Activated CD8-positive, alpha-beta memory T cell treated with anti-CD3 and anti-CD28 coated beads for 24 hours (primary cell): ENCODE results near the gene ARL14.
"Not testable (repeated sequence)": the region's sequence is repeated elsewhere in the genome, so short reads cannot be mapped to it uniquely, and the experiment has no call there.

Experiments
- DNase-seq: peaks from one replicate; pipeline ENCODE4 v3.0.0-alpha.2; 2020

ARL14 gene

DNA sequence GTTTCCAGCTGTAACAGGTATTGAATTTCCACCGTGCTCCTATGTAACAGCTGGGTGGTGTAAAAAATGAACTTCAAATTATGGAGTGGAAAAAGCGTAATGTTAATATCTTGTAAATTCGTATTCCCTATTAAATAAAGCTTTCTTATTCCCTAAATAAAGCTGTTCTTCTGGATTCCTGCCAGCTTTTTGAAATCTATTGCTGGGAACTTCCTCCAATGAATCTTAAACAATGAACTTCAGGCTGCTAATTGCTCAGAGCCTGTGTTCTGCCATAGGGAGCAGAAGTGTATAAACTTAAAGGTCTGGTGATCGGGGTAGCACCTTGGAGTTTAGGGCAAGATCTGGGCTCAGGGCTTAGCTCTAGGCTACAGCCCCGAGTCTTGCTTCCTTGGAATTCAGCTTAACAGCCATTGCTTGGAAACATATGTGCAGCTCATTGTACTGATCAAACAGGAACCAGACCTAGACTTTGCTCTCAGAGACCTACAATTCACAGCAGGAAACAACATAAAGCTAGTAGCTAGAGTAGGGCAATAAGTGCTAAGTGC, 1.4 kb downstream of the ARL14 start:
- no peak for DNase-seq

DNA sequence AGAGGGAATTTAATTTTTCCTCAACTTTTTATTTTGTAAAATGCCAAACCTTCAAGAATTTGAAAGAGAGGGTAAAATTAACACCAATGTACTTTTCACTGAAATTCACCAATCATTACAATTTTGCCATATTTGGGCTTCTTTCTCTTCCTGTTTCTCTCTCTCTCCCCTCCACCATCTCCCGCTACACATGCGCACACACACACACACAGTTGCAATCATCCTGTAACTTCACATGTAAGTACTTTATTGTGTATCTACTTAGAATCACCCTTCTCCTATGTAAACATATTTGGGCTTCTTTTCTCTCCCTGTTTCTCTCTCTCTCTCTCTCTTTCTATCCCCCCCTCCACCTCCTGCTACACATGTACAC, 7.4 kb downstream of the ARL14 start:
- no peak for DNase-seq

DNA sequence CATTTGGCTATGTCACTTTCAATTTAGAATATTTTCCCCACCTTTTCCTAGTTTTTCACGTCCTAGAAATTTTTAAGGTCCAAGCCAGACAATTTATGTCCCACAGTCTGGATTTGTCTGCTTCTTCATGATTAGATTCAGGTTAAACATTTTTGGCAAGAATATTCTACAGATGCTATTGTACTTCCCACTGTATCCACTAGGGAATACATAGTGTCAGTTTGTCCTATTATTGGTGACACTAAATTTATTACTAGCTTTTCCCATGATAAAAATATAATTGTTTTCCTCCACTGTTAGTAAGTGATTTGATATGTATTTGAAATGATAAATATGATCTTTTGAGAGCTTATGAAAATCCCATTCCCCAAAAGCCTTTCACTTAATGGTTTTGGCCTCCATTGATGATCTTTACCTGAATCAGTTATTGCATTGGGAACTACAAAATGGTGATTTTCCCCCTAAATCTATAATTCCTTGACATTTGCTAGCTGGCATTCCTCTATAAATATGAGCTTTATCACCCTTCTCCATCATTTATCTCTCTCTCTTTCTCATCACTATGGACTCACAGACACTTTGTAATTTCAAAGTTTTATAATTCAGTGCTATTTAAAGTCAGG, 8.3 kb downstream of the ARL14 start:
- no peak for DNase-seq

DNA sequence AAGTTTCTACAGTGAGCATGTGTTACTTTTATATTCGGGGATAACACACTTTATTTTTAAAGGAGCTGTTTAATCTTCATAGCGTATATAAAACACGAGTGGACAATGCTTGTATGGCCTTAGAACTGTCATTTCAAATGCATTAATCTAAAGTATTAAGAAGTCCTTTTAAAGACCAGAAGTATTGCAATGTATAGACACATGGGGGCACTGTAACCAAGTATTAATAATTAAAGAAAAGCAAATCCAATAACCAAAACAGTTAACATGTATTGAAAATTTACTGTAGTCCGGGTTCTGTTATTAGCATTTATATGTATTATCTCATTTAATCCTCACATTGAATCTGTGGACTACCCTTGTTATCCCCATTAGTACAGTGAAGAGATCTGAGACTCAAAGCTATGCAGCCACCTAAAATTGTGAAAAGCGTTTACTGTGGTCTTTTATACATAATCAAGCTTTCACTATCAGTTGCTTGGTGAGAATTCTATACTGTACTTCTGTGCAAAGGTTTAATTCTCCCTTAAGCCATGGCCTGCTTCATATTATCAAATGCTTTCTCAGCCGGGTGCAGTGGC, 10.1 kb downstream of the ARL14 start:
- no peak for DNase-seq

DNA sequence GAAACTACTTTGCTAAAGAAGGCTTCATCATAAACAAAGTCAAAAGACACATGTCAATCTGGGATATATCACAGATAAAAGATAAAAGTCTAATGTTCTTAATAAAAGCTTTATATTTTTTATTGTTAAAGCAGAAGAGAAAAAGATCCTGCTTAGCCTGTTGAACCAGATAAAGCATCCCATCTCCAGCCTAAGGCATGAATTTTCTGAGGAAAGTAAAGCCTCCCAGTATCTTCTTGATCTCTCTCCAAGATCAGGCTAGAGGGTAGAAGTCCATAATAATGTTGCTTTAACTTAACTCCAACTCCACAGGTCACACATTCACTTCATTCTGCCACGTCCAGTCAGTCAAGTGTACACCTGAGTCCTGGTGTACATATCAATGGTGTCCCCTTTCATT, 14.2 kb downstream of the ARL14 start:
- no peak for DNase-seq

DNA sequence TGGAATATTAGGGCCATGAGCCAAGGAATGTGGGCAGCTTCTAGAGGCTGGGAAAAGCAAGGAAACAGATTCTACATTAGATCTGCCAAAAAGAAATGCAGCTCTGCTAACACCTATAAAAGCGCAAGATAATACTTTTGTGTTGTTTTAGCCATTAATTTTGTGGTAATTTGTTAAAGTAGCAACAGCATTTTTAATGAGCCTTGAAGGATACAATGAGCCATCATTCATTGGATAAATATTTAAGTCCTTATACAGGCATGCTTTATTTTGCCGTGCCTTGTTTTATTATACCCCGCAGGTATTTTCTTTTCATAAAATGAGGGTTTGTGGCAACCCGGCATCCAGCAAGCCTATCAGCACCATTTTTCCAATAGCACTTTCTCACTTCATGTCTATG, 15.0 kb downstream of the ARL14 start:
- DNase-seq: no peak

DNA sequence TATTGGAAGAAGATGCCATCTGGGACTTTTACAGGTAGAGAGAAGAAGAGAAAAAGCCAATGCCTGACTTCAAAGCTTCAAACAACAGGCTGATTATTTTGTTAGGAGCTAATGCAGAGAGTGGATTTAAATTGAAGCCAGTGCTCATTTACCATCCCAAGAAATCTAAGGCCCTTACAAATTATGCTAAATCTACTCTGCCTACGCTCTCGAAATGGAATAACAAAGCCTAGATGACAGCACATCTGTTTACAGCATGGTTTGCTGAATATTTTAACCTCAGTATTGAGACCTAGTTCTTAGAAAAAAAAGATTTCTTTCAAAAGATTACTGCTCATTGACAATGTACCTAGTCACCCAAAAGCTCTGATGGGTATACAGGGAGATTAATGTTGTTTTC, 16.2 kb downstream of the ARL14 start:
- no peak for DNase-seq

DNA sequence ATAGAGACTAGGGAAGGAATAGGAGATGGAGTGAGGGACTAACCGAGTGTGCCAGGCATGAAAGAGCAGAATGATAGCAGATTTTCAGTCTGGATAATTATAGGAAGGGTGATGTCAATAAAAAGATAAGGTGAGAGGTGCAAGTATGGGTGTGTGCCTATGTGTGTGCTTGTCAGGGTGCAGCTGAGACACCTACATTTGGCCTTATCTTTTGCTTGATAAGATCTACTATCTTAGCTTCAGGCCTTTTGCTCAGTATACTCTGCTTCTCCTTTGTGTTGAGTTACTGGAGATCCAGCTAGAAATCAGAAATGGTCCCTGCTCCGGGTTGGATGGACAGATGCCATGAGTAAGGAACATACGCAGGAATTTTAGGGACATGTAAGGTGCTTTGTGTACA, 17.4 kb downstream of the ARL14 start:
- no peak for DNase-seq

DNA sequence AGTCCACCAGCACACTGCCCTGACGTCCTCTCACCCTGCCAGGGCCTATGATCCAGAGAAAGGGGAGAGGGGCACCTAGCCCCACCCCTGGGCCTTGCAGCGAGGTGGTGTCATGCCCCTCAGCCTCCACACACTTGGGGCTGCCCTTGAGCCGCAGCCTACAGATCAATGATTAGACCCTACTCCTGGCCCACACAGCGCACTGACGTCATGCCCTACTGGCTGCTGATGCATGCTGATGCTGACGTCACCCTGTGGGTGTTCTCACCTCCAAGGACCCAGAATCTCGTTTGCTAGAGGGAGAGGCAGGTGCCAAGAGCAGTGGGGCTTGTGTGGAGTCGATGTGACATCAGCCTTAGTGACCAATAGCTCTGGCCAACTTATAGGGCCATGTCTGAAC, 18.0 kb downstream of the ARL14 start:
- no peak for DNase-seq

DNA sequence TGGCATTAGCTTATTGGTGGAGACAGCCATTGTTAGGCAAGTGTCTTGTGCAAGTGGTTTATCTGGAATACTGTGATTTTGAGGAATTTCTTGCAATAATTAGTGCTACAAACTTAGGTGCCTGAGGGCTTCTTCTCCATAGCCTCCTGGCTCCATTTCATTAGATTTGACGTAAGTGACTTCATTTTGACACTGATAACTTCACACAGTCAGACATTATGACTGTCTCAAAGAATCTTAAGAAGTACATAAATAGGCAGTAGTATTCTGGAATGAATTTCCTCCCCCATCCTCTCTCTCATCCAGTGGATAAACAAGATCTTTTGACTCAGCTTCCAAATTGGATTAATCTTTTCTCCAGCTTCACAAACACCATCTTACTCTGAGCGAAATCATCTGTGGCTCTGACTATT, 19.0 kb downstream of the ARL14 start:
- DNase-seq: no peak

DNA sequence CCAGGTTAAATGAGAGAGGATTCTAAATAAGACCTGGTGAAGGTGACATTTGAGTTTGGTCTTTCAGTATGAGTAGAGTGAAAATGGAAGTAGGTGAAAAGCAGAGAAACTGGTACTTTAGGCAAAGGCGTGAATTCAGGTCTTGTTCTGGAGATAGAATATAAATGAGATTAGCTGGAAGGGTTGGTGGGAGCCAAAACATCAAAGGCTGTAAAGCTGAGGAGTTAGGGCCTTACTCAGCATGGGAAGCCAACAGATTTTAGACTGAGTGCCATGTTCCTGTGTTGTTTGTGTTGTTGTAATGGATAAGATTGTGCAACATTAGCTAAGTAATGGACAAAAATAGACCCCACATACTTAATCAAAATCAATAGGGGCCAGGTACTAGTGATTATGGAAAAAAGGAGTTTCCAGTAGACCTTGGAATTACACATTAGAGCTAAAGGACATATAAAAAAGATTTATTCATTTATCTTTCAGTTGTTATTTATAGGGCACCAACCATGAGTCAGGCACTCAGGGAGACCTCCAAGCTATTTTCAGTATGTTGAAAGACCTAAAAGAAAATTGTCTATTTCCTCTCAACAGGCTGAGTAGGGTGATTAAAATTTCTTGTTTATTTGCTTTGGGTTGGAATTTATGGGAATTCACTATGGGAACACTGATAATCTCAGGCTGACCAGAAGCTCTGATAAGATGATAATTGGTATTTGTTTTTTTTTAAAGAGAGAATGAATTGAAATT, 20.8 kb downstream of the ARL14 start:
- no peak for DNase-seq

DNA sequence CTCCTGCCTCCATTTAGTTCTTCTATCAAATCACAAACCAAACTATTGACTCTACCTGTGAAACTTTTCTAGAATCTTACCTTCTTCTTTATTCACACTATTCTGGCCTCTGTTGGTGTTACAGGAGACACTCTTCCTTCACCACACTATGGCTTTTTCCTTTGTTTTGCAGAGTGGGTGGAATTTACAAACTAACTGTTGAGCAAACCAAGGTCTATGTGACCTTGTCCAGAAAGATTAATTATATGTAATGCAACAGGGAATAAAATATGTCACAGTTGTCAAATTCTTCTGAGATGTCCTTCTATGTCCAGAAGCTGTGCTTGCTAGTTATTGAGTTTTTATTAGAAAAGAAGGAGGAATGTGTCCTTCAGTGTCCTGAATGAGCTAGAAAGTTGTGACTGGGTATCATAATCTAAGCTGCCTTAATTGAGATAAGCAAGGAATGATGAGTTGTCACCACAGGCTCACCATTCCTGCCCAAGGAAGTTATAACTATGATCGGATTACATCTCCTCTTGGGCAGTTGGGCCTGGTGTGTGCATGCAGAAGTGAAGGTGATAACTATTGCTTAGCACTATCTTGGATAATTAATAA, 21.7 kb downstream of the ARL14 start:
- DNase-seq: no peak

DNA sequence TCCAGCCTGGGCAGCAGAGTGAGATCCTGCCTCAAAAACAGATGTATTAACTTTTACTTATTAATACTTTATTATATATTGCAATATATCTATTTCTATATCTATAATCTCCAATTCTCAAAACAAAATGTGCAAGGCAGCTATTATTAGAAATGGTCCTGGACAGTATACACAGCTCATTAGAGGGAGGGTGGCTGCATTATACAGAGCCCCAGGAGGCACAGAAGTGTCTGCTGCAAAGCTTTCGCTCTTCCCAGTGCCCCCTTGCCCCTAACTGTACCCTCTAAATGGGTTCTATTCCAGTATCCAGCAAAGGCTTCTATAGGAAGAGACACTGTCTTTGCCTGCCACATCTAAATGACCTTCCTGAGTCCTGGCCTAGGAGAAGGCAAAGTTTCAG, 24.5 kb downstream of the ARL14 start:
- DNase-seq: no peak

DNA sequence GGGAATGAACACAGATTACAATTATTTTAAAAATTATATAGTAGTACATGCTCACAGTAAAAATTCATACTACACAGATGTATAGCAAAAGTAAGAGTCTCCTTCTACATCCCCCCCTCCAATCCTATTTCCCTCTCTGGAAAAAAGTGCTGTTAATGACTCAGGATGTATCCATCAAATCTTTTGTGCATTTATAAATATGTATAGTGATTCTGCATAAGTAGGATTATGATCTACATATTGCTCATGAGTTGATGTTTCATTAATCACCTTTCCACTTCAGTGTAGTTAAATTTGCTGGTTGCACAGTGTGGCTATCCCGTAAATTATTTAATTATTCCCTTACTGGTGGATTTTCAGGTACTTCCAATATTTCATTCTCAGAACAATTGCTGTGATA, 25.3 kb downstream of the ARL14 start:
- DNase-seq: no peak

DNA sequence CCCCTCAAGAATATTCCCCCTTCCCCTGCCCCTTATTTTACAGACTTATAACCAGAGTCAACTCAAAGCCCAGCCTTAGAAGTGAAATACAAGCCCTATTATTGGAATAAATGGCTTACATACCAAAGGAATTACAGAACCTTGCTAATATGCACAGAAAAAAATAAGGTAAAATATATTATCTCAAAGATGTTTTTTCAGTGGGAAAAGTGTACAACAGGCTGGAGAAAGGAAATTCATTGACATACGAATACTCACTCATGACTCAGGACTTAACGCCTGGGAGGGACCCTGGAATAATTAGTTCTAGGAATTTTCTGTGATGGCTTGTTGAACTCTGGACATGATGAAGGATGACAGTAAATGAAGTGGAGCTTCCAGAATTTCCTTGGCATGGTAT, 27.0 kb downstream of the ARL14 start:
- DNase-seq: no peak

DNA sequence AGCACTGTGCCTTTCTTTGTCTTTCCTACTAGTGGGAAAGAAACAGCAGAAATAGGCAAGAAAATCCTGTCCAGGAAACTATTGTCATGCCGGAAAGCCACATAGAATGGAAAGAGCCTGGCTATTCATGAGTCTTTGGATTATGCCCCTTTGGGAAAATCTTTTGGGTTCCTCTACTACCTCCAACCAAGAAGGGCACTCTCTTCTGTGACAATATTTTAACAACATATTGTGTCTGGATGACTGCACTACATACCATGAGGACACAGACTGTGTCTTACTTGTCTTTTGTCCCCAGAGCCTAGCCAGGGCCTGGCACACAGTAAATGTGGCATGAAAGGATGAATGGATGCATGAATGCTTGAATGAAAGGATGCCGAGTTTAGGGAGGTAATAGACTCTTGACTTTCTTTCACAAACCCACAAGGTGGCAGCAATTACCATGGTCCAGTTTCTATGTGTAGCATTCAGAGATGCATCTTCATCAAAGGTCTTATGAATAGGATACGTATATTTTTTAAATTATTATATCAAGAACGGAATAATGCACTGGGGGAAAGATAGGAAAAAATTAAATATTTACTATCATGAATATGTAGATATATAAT, 30.3 kb downstream of the ARL14 start:
- no peak for DNase-seq

DNA sequence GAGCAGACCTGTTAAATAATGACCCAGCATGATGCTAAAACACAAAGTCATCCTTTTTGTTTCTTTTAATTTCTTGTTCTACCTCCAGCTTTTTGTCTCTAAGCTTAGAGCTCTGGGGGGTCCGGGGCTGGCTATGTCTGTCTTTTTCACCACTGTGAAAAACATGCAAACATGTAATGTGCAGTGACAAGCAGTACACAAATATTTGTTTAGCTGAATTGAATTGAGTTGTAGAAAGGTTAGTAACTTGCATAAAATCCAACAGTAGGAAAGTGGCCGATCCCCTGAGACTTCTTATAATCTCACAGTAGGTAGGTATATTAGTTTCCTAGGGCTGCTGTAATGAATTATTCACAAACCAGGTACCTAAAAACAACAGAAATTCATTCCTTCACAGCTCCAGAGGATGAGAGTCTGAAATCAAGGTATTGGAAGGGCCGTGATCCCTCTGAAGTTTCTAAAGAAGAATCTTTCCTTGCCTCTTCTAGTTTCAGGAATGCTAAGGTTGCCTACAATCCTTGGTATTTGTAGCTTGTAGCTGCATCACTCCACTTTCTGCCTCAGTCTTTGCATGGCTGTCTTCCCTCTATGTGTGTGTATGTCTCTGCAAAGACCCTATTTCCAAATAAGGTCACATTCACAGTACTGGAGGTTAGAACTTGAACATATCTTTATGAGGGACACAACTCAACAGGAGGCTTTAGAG, 32.7 kb downstream of the ARL14 start:
- DNase-seq: no peak

DNA sequence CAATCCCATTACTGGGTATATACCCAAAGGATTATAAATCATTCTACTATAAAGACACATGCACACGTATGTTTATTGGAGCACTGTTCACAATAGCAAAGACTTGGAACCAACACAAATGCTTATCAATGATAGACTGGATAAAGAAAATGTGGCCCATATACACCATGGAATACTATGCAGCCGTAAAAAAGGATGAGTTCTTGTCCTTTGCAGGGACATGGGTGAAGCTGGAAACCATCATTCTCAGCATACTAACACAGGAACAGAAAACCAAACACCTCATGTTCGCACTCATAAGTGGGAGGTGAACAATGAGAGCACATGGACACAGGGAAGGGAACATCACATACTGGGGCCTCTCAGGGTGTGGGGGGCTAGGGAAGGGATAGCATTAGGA, 36.2 kb downstream of the ARL14 start:
- not testable (repeated sequence) for DNase-seq

DNA sequence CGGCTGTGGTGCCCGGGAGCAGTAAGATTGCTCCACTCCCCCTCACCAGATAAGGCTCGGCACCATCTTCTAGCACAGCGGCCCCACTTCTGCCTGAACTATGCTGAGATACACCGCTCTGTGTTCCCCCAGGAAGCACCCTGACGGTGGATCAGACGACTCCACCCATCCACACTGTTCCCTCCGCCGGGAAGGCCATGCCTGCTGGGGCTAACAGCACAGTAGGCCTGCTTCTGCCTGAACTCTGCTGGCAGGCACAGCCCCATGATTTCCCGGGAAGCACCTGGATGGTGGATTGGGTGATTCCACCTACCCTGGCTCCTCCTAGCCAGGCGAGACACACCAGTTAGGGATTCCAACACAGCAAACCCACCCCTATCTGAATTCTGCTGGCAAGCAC, 42.8 kb downstream of the ARL14 start:
- no peak for DNase-seq

DNA sequence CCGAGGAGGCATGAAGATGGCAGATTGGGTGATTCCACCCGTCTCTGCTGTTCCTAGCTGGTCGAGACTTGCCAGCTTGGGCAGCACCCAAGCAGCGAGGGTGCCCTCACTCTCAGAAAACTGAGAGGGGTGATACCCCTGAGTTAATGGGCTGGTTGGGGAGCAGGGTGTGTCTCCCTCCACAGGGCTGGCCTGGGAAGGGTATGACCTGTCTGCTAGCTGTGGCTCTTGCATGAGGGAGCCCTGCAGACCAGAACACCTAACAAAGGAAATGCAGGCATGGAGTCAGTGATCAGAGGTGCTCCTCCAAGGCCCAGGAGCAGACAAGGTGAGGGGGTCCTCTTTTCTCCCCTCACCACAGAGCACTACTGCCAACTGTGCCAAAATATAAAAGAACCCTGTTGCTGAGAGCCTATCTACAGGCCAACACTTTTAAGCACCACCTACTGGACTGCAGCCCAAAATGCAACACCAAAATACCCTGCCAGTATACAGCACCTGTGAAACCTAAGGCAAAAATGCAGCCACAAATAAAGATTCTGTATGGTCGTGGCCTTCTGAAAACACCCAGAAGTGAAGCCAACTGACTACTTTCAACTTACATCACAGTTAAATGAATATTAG, 43.3 kb downstream of the ARL14 start:
- DNase-seq: no peak

DNA sequence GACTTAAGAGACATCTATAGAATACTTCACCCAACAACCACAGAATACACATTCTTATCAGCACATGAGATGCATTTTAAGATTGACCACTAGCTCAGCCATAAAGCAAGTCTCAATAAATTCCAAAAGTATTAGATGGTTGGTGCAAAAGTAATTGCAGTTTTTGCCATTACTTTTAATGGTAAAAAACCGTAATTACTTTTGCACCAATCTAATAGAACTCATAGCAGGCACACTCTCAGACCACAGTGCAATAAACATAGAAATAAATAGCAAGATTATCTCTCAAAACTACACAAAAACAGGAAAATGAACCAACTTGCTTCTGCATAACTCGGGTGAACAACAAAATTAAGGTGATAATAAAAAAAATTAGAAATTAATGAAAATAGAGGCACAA, 45.4 kb downstream of the ARL14 start:
- no peak for DNase-seq

DNA sequence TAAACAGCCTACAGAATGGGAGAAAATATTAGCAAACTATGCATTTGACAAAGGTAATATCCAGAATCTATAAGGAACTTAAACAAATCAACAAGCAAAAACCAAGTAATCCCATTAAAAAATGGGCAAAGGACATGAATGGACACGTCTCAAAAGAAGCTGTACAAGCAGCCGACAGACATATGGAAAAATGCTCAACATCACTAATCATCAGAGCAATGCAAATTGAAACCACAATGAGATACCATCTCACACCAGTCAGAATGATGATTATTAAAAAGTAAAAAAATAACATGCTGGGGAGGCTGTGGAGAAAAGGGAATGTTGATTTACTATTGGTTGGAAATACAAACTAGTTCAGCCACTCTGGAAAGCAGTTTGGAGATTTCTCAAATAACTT, 48.4 kb downstream of the ARL14 start:
- no peak for DNase-seq
